ENCODE results near the gene C12orf57. TPM values are rescaled to one million over a fixed set of nuclear protein-coding genes. Genes with fewer than 3 reads are reported as not detected.

C12orf57 gene
- total RNA-seq, 2 donors from 2014 or later = 352 to 711 TPM

DNA sequence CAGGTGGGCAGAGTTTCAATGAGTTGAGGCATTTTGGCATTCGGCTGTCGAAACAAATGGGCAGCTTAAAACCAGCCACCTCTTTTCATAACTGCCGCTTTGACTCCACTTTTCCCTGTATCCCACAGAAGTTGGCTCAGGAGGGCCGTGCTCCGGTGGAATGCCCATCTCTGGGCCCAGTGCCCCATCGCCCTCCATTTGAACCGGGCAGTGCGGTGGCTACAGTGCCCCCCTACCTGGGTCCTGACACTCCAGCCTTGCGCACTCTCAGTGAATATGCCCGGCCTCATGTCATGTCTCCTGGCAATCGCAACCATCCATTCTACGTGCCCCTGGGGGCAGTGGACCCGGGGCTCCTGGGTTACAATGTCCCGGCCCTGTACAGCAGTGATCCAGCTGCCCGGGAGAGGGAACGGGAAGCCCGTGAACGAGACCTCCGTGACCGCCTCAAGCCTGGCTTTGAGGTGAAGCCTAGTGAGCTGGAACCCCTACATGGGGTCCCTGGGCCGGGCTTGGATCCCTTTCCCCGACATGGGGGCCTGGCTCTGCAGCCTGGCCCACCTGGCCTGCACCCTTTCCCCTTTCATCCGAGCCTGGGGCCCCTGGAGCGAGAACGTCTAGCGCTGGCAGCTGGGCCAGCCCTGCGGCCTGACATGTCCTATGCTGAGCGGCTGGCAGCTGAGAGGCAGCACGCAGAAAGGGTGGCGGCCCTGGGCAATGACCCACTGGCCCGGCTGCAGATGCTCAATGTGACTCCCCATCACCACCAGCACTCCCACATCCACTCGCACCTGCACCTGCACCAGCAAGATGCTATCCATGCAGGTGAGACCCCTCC lies 5.2 kb upstream of the C12orf57 start:
- peak overlapping the region; percentile 92 to 94 for H3K27ac ChIP-seq
- peaks cover 4 to 6% of the 10 kb centered on the region in 2 donors for H3K36me3 ChIP-seq
- intact Hi-C loops (cut with DNase I) = loop anchor here (10.0 kb wide), 1 partner anchor 64 kb away; the partner anchor contains the start of gene SPSB2
- TF ChIP-seq, protein P1, sequence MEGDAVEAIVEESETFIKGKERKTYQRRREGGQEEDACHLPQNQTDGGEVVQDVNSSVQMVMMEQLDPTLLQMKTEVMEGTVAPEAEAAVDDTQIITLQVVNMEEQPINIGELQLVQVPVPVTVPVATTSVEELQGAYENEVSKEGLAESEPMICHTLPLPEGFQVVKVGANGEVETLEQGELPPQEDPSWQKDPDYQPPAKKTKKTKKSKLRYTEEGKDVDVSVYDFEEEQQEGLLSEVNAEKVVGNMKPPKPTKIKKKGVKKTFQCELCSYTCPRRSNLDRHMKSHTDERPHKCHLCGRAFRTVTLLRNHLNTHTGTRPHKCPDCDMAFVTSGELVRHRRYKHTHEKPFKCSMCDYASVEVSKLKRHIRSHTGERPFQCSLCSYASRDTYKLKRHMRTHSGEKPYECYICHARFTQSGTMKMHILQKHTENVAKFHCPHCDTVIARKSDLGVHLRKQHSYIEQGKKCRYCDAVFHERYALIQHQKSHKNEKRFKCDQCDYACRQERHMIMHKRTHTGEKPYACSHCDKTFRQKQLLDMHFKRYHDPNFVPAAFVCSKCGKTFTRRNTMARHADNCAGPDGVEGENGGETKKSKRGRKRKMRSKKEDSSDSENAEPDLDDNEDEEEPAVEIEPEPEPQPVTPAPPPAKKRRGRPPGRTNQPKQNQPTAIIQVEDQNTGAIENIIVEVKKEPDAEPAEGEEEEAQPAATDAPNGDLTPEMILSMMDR (IDR thresholded peaks at IDR 0.05) = no peak
- TF ChIP-seq POLR2A (IDR thresholded peaks at IDR 0.05) (no peak), POLR2AphosphoS5 (IDR thresholded peaks at IDR 0.05) (no peak)
- H3K27me3 ChIP-seq (replicated peaks; ENCODE audit: insufficient read depth) = no peaks in the 10 kb centered on the region
- peak overlapping the region; percentile 47 to 52 for H3K4me3 ChIP-seq
- peaks cover 13% of the 10 kb centered on the region for H3K4me1 ChIP-seq (replicated peaks)
- 79% methylated on average over 30 of the region's 32 CpGs for WGBS
- no peak for DNase-seq (ENCODE audit: low spot score)
- H3K9me3 ChIP-seq = no peaks in the 10 kb centered on the region

DNA sequence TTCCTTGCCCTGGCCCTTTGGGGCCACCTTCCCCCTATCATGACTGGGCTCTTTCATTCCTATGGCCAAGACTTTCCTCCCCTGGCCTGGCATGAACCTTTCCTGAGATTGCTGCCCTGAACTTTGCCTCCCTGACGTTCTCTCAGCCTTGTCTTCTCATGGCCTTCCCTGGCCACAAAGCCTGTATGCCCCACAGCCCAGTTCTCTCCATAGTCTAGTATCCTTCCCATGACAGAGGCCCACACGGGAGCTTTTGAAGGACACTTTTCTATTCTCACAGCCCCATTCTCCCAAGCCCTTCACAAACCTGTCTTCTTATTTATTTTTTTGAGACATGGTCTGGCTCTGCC lies 4.7 kb upstream of the C12orf57 start:
- intact Hi-C loops (cut with DNase I) = loop anchor here (10.0 kb wide), 1 partner anchor 64 kb away; the partner anchor contains the start of gene SPSB2
- no peak overlapping the region for H3K4me3 ChIP-seq
- peaks cover 4 to 6% of the 10 kb centered on the region in 2 donors for H3K36me3 ChIP-seq
- no peaks in the 10 kb centered on the region for H3K9me3 ChIP-seq
- WGBS = 77% methylated on average over 2 of the region's 2 CpGs
- no peak for DNase-seq (ENCODE audit: low spot score)
- H3K27me3 ChIP-seq (replicated peaks; ENCODE audit: insufficient read depth) = no peaks in the 10 kb centered on the region
- TF ChIP-seq POLR2A (IDR thresholded peaks at IDR 0.05) = no peak
- TF ChIP-seq POLR2AphosphoS5 (IDR thresholded peaks at IDR 0.05) = no peak
- TF ChIP-seq, protein P1 (IDR thresholded peaks at IDR 0.05) = no peak
- peak overlapping the region in 1 of 2 donors; percentile 94 for H3K27ac ChIP-seq
- H3K4me1 ChIP-seq (replicated peaks) = peaks cover 10% of the 10 kb centered on the region

DNA sequence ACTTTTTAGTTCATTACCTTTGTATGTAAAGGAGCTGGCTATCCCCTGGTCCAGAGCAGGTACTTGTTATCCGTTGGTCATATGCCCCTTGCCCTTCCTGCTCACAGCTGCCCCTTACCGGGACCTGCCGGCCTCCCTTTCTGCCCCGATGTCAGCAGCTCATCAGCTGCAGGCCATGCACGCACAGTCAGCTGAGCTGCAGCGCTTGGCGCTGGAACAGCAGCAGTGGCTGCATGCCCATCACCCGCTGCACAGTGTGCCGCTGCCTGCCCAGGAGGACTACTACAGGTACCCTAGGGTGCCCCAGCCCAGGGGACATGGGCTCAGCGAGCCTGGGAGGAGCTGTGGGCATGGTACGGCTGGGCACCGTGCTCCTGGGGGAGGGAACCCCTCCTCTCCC lies 2.6 kb upstream of the C12orf57 start:
- no peaks in the 10 kb centered on the region for H3K27me3 ChIP-seq (replicated peaks; ENCODE audit: insufficient read depth)
- intact Hi-C loops (cut with DNase I) = no loop called here
- no peaks in the 10 kb centered on the region for H3K9me3 ChIP-seq
- 87% methylated on average over 12 of the region's 12 CpGs for WGBS
- H3K27ac ChIP-seq = peak overlapping the region in 1 of 2 donors; percentile 94
- no peak overlapping the region for H3K4me3 ChIP-seq
- TF ChIP-seq POLR2A (IDR thresholded peaks at IDR 0.05) = no peak
- peak; percentile 5 for TF ChIP-seq POLR2AphosphoS5 (IDR thresholded peaks at IDR 0.05)
- no peak for DNase-seq (ENCODE audit: low spot score)
- H3K4me1 ChIP-seq (replicated peaks) = peaks cover 23% of the 10 kb centered on the region
- no peaks in the 10 kb centered on the region for H3K36me3 ChIP-seq

DNA sequence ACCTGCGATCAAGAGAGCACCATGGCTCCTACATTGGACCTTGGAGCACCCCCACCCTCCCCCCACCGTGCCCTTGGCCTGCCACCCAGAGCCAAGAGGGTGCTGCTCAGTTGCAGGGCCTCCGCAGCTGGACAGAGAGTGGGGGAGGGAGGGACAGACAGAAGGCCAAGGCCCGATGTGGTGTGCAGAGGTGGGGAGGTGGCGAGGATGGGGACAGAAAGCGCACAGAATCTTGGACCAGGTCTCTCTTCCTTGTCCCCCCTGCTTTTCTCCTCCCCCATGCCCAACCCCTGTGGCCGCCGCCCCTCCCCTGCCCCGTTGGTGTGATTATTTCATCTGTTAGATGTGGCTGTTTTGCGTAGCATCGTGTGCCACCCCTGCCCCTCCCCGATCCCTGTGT lies 2.0 kb upstream of the C12orf57 start:
- 77% methylated on average over 12 of the region's 12 CpGs for WGBS
- H3K27ac ChIP-seq = peak overlapping the region in 1 of 2 donors; percentile 94
- no peaks in the 10 kb centered on the region for H3K36me3 ChIP-seq
- peaks cover 21% of the 10 kb centered on the region for H3K4me1 ChIP-seq (replicated peaks)
- intact Hi-C loops (cut with DNase I) = no loop called here
- no peak for DNase-seq (ENCODE audit: low spot score)
- no peaks in the 10 kb centered on the region for H3K9me3 ChIP-seq
- TF ChIP-seq POLR2A (IDR thresholded peaks at IDR 0.05) = no peak
- no peak for TF ChIP-seq POLR2AphosphoS5 (IDR thresholded peaks at IDR 0.05)
- TF ChIP-seq, protein P1 (IDR thresholded peaks at IDR 0.05) = no peak
- no peaks in the 10 kb centered on the region for H3K27me3 ChIP-seq (replicated peaks; ENCODE audit: insufficient read depth)
- no peak overlapping the region for H3K4me3 ChIP-seq

DNA sequence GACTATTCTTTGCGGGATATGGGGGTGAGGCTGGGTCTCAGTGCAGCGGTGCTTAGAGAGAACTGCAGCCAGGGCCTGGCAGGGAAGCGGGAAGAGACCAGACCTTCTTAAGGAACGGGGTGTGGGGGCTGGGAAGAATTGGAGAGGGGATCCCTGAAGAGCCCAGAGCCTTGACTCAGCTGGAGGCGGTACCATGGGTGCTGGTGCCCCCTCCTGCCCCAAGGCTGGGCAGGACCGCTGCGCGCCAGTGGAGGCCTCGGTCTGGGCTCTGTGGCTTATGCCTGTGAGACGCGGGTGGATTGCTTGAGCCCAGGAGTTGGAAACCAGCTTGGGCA lies 1.5 kb upstream of the C12orf57 start:
- Histone ChIP-seq H3K27me3 (replicated peaks; ENCODE audit: insufficient read depth) (no peaks in the 10 kb centered on the region), H3K4me3 (no peak overlapping the region), H3K4me1 (replicated peaks) (peaks cover 23% of the 10 kb centered on the region), H3K36me3 (no peaks in the 10 kb centered on the region), H3K9me3 (no peaks in the 10 kb centered on the region), H3K27ac (peak overlapping the region; percentile 94 to 97)
- WGBS = 81% methylated on average over 11 of the region's 11 CpGs
- TF ChIP-seq, protein P1 (IDR thresholded peaks at IDR 0.05) = no peak
- TF ChIP-seq POLR2AphosphoS5 (IDR thresholded peaks at IDR 0.05) (no peak), POLR2A (IDR thresholded peaks at IDR 0.05) (no peak)
- no peak for DNase-seq (ENCODE audit: low spot score)
- intact Hi-C loops (cut with DNase I) = no loop called here

All from prostate gland (tissue), 2 donors.